Measurements from ENCODE around the gene SFXN2.

- TF ChIP-seq CTCF (conservative IDR thresholded peaks at IDR 0.05; ENCODE audit: low read length) (no peak), EZH2phosphoT487 (IDR thresholded peaks at IDR 0.05; ENCODE audit: borderline replicate concordance) (no peak)
Measured at GRCh38 chr10:102681696-102682095, 32.7 kb upstream of the SFXN2 start.
